RWPE1 (cell line): Measurements from ENCODE around the gene EDN1.

Source experiments
- CTCF ChIA-PET: fragments of 350-600 bp; sonication (Branson Sonifier 250); formaldehyde crosslinking; extraction: SDS; loops from one replicate; lab custom pipeline; 2021; lab: Yijun Ruan, JAX
- POLR2A ChIA-PET: fragments of 400-600 bp; formaldehyde crosslinking; extraction: SDS; loops from one replicate; lab custom pipeline; 2020; ENCODE audit warnings: antibody characterized with exemption; ENCODE audit not compliant: low non-redundant PET; lab: Yijun Ruan, JAX
- DNase-seq: peaks from one replicate; pipeline ENCODE4 v3.0.0; 2012; ENCODE audit warnings: low spot score
- H3K27ac ChIP-seq: fragments of 450-650 bp; 2 replicates; pipeline ENCODE4 v1.5.1; 2017
- CTCF ChIP-seq: fragments of 450-650 bp; conservative IDR thresholded peaks from 2 replicates; pipeline ENCODE4 v1.5.1; 2017; ENCODE audit warnings: low read depth, mild to moderate bottlenecking

EDN1 gene

DNA sequence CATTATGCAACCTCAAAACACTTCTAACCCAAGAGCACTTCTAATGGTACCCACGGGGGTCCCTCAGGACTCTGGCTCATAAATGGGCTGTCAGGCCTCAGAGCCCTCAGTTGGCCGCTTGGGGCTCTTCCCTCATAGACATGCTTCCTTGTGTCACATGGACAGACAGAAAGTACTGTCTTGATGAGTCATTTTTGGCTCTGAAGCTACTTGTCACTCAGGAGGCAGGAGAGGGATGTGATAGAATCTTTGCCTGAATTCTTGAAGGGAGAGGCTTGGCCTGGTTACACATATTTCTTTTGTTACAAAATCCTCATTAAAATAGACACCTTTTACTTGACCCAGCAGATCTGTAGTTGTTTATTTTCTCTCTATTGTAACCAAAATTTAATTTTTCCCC lies 15.1 kb upstream of the EDN1 start:
- DNase-seq: no peak
- TF ChIP-seq CTCF: no peak
- CTCF ChIA-PET: no interaction called here
- H3K27ac ChIP-seq: no peak overlapping the region
- POLR2A ChIA-PET: no interaction called here

- CTCF ChIA-PET: interaction anchor here (1.0 kb wide), 1 partner anchor 13 kb away, joined by 3 read pairs; no protein-coding TSS in a partner anchor
- no peak for DNase-seq
- no peak for TF ChIP-seq CTCF
- POLR2A ChIA-PET: no interaction called here
- no peak overlapping the region for H3K27ac ChIP-seq
Measured at GRCh38 chr6:12276930-12277315, 13.2 kb upstream of the EDN1 start.

GRCh38 chr6:12277386-12277785 lies 12.8 kb upstream of the EDN1 start:
- ChIA-PET CTCF (no interaction called here), POLR2A (no interaction called here)
- no peak for DNase-seq
- no peak for TF ChIP-seq CTCF
- no peak overlapping the region for H3K27ac ChIP-seq

DNA sequence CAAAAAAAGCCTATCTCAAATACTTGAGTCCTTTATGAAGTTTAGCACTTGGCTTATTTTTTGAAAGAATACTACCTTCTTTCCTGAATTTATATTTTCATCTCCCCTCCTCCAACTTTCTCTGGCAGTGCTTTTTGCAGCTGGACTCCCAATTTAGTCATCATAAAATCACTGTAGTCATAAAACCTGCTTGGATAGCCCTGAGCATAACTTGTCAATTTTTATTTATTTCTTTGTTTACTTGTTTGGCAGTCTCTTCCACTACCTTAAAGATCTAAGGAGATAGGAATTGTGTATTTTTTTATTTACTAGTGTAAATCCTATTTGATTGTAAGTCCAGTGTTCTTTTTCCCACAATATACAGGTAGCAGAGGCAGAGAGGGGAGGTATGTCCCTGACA lies 11.2 kb upstream of the EDN1 start:
- no peak for TF ChIP-seq CTCF
- CTCF ChIA-PET: interaction anchor here (0.6 to 1.9 kb wide), 2 partner anchors 9 to 1361 kb away, joined by 3 to 8 read pairs; no protein-coding TSS in a partner anchor
- POLR2A ChIA-PET: no interaction called here
- no peak overlapping the region for H3K27ac ChIP-seq
- DNase-seq: no peak

- POLR2A ChIA-PET: no interaction called here
- TF ChIP-seq CTCF: no peak
- DNase-seq: no peak
- H3K27ac ChIP-seq: no peak overlapping the region
- CTCF ChIA-PET: interaction anchor here (0.6 to 1.9 kb wide), 3 partner anchors 9 to 1360 kb away, joined by 3 to 8 read pairs (median 3); no protein-coding TSS in a partner anchor
Measured at GRCh38 chr6:12279322-12280091, 10.7 kb upstream of the EDN1 start.

DNA sequence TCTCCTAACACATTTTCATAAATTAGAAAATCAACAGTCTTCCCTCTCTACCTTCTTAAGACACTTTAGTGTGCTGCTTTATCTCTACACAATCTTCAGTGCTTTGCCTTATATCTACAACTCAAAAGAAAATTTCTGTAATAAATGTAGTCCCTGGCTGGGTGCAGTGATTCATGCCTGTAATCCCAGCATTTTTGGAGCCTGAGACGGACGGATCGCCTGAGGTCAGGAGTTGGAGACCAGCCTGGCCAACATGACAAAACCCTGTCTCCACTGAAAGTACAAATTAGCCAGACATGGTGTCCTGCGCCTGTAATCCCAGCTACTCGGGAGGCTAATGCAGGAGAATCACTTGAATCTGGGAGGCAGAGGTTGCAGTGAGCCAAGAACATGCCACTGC lies 9.7 kb upstream of the EDN1 start:
- no peak for DNase-seq
- H3K27ac ChIP-seq: peak overlapping the region; percentile 35; the same call in 1 of the 2 replicates
- ChIA-PET POLR2A (no interaction called here), CTCF (interaction anchor here (0.5 to 0.6 kb wide), 2 partner anchors 461 to 682 kb away, joined by 3 to 4 read pairs; no protein-coding TSS in a partner anchor)
- TF ChIP-seq CTCF: no peak
